IMR-90 (cell line): ENCODE results near the gene KRT3. TPM values are rescaled to one million over a fixed set of nuclear protein-coding genes. Genes with fewer than 3 reads are reported as not detected.

Source experiments
- ATAC-seq: fragments of 200-7000 bp; cut with Tn5 transposase; 2 replicates; pipeline ENCODE4 v1.9.1; 2020; ENCODE audit warnings: low read depth, mild to moderate bottlenecking, moderate library complexity
- BruUV-seq: library from RNA; stranded (reverse); fragments of 400-500 nt; replicated peaks from 2 replicates; lab custom pipeline; 2021; lab: Mats Ljungman, UMichigan
- CTCF ChIA-PET: fragments of 300-600 bp; formaldehyde crosslinking; extraction: SDS; loops from one replicate; lab custom pipeline; 2021; ENCODE audit warnings: antibody characterized with exemption; lab: Yijun Ruan, JAX
- POLR2A ChIA-PET: fragments of 300-600 bp; sonication (Branson Sonifier 250); formaldehyde crosslinking; loops from one replicate; lab custom pipeline; 2022; ENCODE audit warnings: antibody characterized with exemption; ENCODE audit not compliant: unreplicated experiment; lab: Charles Lee
- DNase-seq: peaks from one replicate; pipeline ENCODE4 v3.0.0; 2013
- H2AFZ ChIP-seq: replicated peaks from 2 replicates; pipeline ENCODE3; 2013; ENCODE audit warnings: low read length, mild to moderate bottlenecking; ENCODE audit not compliant: poor library complexity
- H2AK5ac ChIP-seq: 2 replicates; pipeline ENCODE4 v1.6.1; 2013; ENCODE audit warnings: low read depth, low read length, inconsistent platforms
- H2AK9ac ChIP-seq: replicated peaks from 2 replicates; pipeline ENCODE3; 2013; ENCODE audit warnings: mild to moderate bottlenecking, low read depth, low read length, moderate library complexity; ENCODE audit not compliant: poor library complexity
- H2BK120ac ChIP-seq: 2 replicates; pipeline ENCODE4 v1.6.1; 2013; ENCODE audit warnings: low read depth, low read length, inconsistent platforms
- H2BK15ac ChIP-seq: 3 replicates; pipeline ENCODE4 v1.6.1; 2013; ENCODE audit warnings: low read depth, low read length, inconsistent platforms
- H2BK20ac ChIP-seq: 2 replicates; pipeline ENCODE4 v1.6.1; 2013; ENCODE audit warnings: low read depth, mild to moderate bottlenecking, inconsistent platforms, low read length, moderate library complexity
- H2BK5ac ChIP-seq: 2 replicates; pipeline ENCODE4 v1.6.1; 2013; ENCODE audit warnings: mild to moderate bottlenecking, low read depth, low read length, inconsistent platforms; ENCODE audit not compliant: poor library complexity, severe bottlenecking
- H3K14ac ChIP-seq: replicated peaks from 2 replicates; pipeline ENCODE4 v1.6.1; 2013; ENCODE audit warnings: low read depth, low read length, inconsistent platforms
- H3K18ac ChIP-seq: 2 replicates; pipeline ENCODE4 v1.6.1; 2013; ENCODE audit warnings: low read depth, low read length, control low read depth
- H3K23ac ChIP-seq: 2 replicates; pipeline ENCODE4 v1.6.1; 2013; ENCODE audit warnings: low read depth, low read length, inconsistent platforms
- H3K27ac ChIP-seq: 2 replicates; pipeline ENCODE4 v1.5.1; 2013; ENCODE audit warnings: mild to moderate bottlenecking, control low read depth, low read length; ENCODE audit not compliant: insufficient read depth
- H3K27me3 ChIP-seq: 2 replicates; pipeline ENCODE4 v1.6.1; 2013; ENCODE audit warnings: low read length; ENCODE audit not compliant: control insufficient read depth, insufficient read depth
- H3K36me3 ChIP-seq: 2 replicates; pipeline ENCODE4 v1.6.1; 2013; ENCODE audit warnings: low read length, mixed read lengths; ENCODE audit not compliant: control insufficient read depth, insufficient read depth
- H3K4ac ChIP-seq: 2 replicates; pipeline ENCODE4 v1.6.1; 2013; ENCODE audit warnings: low read depth, low read length, inconsistent platforms
- H3K4me1 ChIP-seq: 2 replicates; pipeline ENCODE4 v1.6.1; 2013; ENCODE audit warnings: low read length, mixed read lengths; ENCODE audit not compliant: control insufficient read depth, insufficient read depth
- H3K4me2 ChIP-seq: 2 replicates; pipeline ENCODE4 v1.6.1; 2013; ENCODE audit warnings: low read depth, mild to moderate bottlenecking, control low read depth, low read length, moderate library complexity
- H3K4me3 ChIP-seq: 2 replicates; pipeline ENCODE4 v1.5.1; 2013; ENCODE audit warnings: low read depth, mild to moderate bottlenecking, control low read depth, low read length, moderate library complexity; ENCODE audit not compliant: insufficient read depth
- H3K56ac ChIP-seq: 2 replicates; pipeline ENCODE4 v1.6.1; 2013; ENCODE audit warnings: low read length, inconsistent platforms; ENCODE audit not compliant: insufficient read depth; ENCODE audit errors: extremely low read depth
- H3K79me1 ChIP-seq, 2 experiments: 2 replicates each; pipeline ENCODE4 v1.6.1; 2013; ENCODE audit warnings: low read length in 2 of 2, inconsistent platforms in 1 of 2, low read depth in 1 of 2
- H3K9ac ChIP-seq: 2 replicates; pipeline ENCODE4 v1.6.1; 2013; ENCODE audit warnings: low read depth, low read length, control low read depth
- H3K9me1 ChIP-seq: 2 replicates; pipeline ENCODE4 v1.6.1; 2013; ENCODE audit warnings: low read length, inconsistent platforms; ENCODE audit not compliant: insufficient read depth
- H3K9me3 ChIP-seq: 2 replicates; pipeline ENCODE4 v1.6.1; 2013; ENCODE audit warnings: low read length; ENCODE audit not compliant: control insufficient read depth, insufficient read depth
- H4K20me1 ChIP-seq: 2 replicates; pipeline ENCODE4 v1.6.1; 2013; ENCODE audit warnings: low read length, inconsistent platforms; ENCODE audit not compliant: insufficient read depth
- H4K5ac ChIP-seq: 2 replicates; pipeline ENCODE4 v1.6.1; 2013; ENCODE audit warnings: mild to moderate bottlenecking, low read depth, low read length, control low read depth
- H4K8ac ChIP-seq, 2 experiments: 2 replicates each; pipeline ENCODE4 v1.6.1; 2013; ENCODE audit warnings: low read depth in 2 of 2, low read length in 2 of 2, control low read depth in 1 of 2, inconsistent platforms in 1 of 2
- H4K91ac ChIP-seq: 2 replicates; pipeline ENCODE4 v1.6.1; 2013; ENCODE audit warnings: low read depth, low read length, inconsistent platforms; ENCODE audit not compliant: insufficient read depth
- BHLHE40 ChIP-seq: fragments of 150-350 bp; IDR thresholded peaks from 2 replicates; pipeline ENCODE4 v1.6.1; 2016; ENCODE audit warnings: mild to moderate bottlenecking, low read depth, low read length
- CEBPB ChIP-seq: IDR thresholded peaks from 2 replicates; pipeline ENCODE4 v1.6.1; 2012; ENCODE audit warnings: low read depth, low read length, improper control_type of control experiment
- CHD1 ChIP-seq: IDR thresholded peaks from 2 replicates; pipeline ENCODE4 v1.6.1; 2012; ENCODE audit warnings: low read depth, low read length, improper control_type of control experiment
- FOS ChIP-seq: fragments of 150-350 bp; IDR thresholded peaks from 2 replicates; pipeline ENCODE4 v1.6.1; 2016; ENCODE audit warnings: low read depth, low read length
- MAFK ChIP-seq: IDR thresholded peaks from 2 replicates; pipeline ENCODE4 v1.6.1; 2012; ENCODE audit warnings: low read depth, low read length, improper control_type of control experiment
- MAZ ChIP-seq: IDR thresholded peaks from 2 replicates; pipeline ENCODE4 v1.6.1; 2012; ENCODE audit warnings: low read depth, mild to moderate bottlenecking, low read length, improper control_type of control experiment, moderate library complexity, borderline replicate concordance
- MXI1 ChIP-seq: IDR thresholded peaks from 2 replicates; pipeline ENCODE4 v1.6.1; 2012; ENCODE audit warnings: low read depth, mild to moderate bottlenecking, low read length, moderate library complexity, borderline replicate concordance
- NFE2L2 ChIP-seq: fragments of 150-350 bp; IDR thresholded peaks from 2 replicates; pipeline ENCODE4 v1.6.1; 2016; ENCODE audit warnings: low read depth, mild to moderate bottlenecking, low read length
- POLR2A ChIP-seq: IDR thresholded peaks from 2 replicates; pipeline ENCODE4 v1.6.1; 2012; ENCODE audit warnings: mild to moderate bottlenecking, low read depth, low read length
- RAD21 ChIP-seq: IDR thresholded peaks from 2 replicates; pipeline ENCODE4 v1.6.1; 2012; ENCODE audit warnings: low read length, improper control_type of control experiment
- RCOR1 ChIP-seq: IDR thresholded peaks from 2 replicates; pipeline ENCODE4 v1.6.1; 2012; ENCODE audit warnings: mild to moderate bottlenecking, low read length, improper control_type of control experiment; ENCODE audit not compliant: insufficient replicate concordance
- RFX5 ChIP-seq: IDR thresholded peaks from 2 replicates; pipeline ENCODE4 v1.8.0; 2012; ENCODE audit warnings: low read depth, mild to moderate bottlenecking, low read length, moderate library complexity
- SMC3 ChIP-seq: fragments of 150-350 bp; IDR thresholded peaks from 2 replicates; pipeline ENCODE4 v1.6.1; 2016; ENCODE audit warnings: low read depth, mild to moderate bottlenecking, antibody characterized with exemption, low read length, moderate library complexity
- WGBS, 2 experiments: methylation state at CpG; one replicate each; pipeline versions ENCODE4 v1.1.5 to v1.1.7; 2013; ENCODE audit warnings: missing lambda C conversion rate in 2 of 2; ENCODE audit not compliant: insufficient read length in 1 of 2; ENCODE audit errors: extremely low coverage in 2 of 2; 5-methylcytosine and 5-hydroxymethylcytosine counted together
- dilution Hi-C: fragments of 300-500 bp; cut with HindIII; formaldehyde crosslinking; loops from one replicate; pipeline ENCODE4 v1.14.3; 2018; ENCODE audit warnings: low sequenced_read_pairs; ENCODE audit not compliant: unreplicated experiment
- in situ Hi-C: fragments of 300-500 bp; cut with MboI; formaldehyde crosslinking; loops from 3 replicates; pipeline ENCODE4 v1.14.3; 2019; ENCODE audit warnings: low sequenced_read_pairs, inconsistent platforms, mixed read lengths
- intact Hi-C: fragments of 100-400 bp; cut with micrococcal nuclease; formaldehyde crosslinking; loops from 2 replicates; pipeline ENCODE4 v1.10.0; 2022
- polyA plus RNA-seq, 3 experiments: library from polyadenylated mRNA; depleted of rRNA; stranded (reverse); fragments of >200 nt; gene quantifications; 2 replicates each; pipeline ENCODE4 v1.2.3, GENCODE V29; 2012; ENCODE audit warnings: low replicate concordance in 1 of 3
- total RNA-seq: library from RNA; depleted of rRNA; stranded (reverse); fragments of >200 nt; gene quantifications from 2 replicates; pipeline ENCODE4 v1.2.3, GENCODE V29; 2012
- TF ChIP-seq, protein P1 (sequence below): fragments of 150-350 bp; IDR thresholded peaks from 2 replicates; pipeline ENCODE4 v1.6.1; 2016; ENCODE audit warnings: low read depth, mild to moderate bottlenecking, low read length, moderate library complexity, borderline replicate concordance
- TF ChIP-seq, protein P2 (sequence below): fragments of 150-350 bp; IDR thresholded peaks from 2 replicates; pipeline ENCODE4 v1.6.1; 2017; ENCODE audit warnings: mild to moderate bottlenecking, antibody characterized with exemption, low read length, low read depth

The KRT3 gene
- total and polyA plus RNA-seq, 2 of the 4 experiments (the other 2 are of a cell fraction) = not detected

DNA sequence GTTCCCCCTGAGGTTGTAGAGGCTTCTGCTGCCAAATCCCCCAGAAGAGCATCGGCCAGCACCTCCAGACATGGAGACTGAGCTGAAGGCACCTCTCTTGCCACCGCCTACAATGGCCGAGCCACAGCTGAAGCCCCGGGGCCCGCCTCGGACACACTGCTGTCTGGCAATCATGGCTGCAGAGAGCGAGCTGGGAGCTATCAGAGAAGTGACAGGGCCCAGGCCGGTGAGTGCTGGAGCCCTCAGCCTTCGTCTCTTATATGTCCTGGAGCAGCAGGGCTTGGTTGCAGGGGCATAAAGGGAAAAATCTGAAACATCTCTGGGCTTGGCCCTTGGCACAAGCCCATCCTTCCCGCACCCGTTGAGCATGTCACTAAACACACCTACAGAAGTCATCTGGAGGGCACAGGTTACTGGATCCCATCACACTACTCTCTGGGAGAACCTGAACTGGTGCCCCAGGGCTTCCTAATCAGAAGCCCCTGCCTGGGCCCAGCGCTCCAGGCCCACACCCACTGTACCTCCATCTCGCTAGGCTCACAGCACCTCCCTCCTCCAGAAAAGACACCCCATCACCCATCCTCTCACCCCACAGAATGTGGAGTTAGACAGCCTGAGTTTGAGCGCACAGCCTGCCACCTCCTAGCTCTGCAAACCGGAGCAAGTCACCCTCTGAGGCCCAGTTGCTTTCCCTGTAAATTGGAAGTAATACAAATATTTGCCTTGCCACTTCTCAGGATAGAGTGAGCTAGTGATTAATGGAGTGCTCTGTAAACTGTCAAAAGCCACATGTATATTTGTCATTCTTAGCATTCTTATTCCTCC lies 18.2 kb upstream of the KRT3 start, which contains the start of gene KRT4 (continued):
- TF ChIP-seq RFX5 = no peak

DNA sequence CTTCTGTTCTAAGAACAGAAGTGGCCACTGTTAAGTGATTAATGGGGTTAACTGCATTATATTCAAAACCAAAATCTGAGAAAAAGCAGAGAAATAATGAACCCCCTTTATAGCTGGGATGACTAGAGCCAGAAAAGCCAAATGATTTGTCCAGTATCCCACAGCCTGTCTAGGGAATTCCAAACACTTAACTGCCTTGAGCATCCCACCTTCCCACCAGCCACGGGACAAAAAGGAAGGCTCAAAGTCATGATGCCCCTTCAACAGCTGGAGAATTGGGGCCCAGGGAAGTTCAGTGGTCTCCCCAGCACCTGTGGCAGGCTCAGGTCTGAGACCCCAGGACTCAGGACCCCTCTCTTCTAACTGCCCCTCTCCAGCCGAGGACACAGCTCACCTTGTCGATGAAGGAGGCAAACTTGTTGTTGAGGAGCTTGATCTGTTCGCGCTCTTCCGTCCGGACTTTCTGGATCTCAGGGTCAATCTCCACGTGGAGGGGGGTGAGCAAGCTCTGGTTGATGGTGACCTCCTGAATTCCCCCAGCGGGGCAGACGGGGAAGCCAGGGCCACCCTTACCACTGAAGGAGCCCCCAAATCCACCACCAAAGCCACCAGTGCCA lies 17.4 kb upstream of the KRT3 start:
- Histone ChIP-seq H3K4ac (peak overlapping the region; percentile 3; the same call in 1 of the 2 replicates), H3K56ac (no peak overlapping the region), H3K4me1 (peaks cover 6% of the 10 kb centered on the region), H3K79me1 (no peaks in the 10 kb centered on the region), H4K5ac (no peak overlapping the region), H2AFZ (no peak overlapping the region), H2BK120ac (no peak overlapping the region), H2AK5ac (no peak overlapping the region), H3K9ac (no peak overlapping the region), H3K36me3 (no peaks in the 10 kb centered on the region), H4K8ac (no peak overlapping the region), H3K27ac (no peak overlapping the region), H4K20me1 (no peaks in the 10 kb centered on the region), H2BK20ac (no peak overlapping the region), H3K18ac (no peak overlapping the region), H2BK5ac (no peak overlapping the region), H3K14ac (no peak overlapping the region), H3K9me1 (no peaks in the 10 kb centered on the region), H3K9me3 (no peaks in the 10 kb centered on the region), H3K4me3 (no peak overlapping the region), H2BK15ac (no peak overlapping the region), H3K4me2 (no peak overlapping the region), H2AK9ac (no peak overlapping the region), H3K27me3 (peaks cover 41% of the 10 kb centered on the region), H3K23ac (no peak overlapping the region), H4K91ac (no peak overlapping the region)
- BruUV-seq = no TSS peak
- intact Hi-C loops = no loop called here
- 100% methylated on average over 5 of the region's 10 CpGs; no CpG with 5 or more reads in 1 of the 2 experiments for WGBS, 2 experiments
- in situ Hi-C loops = no loop called here
- CTCF ChIA-PET = no interaction called here
- no peak for DNase-seq
- ATAC-seq = no peak
- POLR2A ChIA-PET = no interaction called here
- dilution Hi-C loops = no loop called here
- TF ChIP-seq MAZ = no peak
- TF ChIP-seq FOS = no peak
- no peak for TF ChIP-seq RCOR1
- TF ChIP-seq, protein P1, sequence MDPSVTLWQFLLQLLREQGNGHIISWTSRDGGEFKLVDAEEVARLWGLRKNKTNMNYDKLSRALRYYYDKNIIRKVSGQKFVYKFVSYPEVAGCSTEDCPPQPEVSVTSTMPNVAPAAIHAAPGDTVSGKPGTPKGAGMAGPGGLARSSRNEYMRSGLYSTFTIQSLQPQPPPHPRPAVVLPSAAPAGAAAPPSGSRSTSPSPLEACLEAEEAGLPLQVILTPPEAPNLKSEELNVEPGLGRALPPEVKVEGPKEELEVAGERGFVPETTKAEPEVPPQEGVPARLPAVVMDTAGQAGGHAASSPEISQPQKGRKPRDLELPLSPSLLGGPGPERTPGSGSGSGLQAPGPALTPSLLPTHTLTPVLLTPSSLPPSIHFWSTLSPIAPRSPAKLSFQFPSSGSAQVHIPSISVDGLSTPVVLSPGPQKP = no peak
- TF ChIP-seq RAD21 = no peak
- no peak for TF ChIP-seq NFE2L2
- no peak for TF ChIP-seq CHD1
- no peak for TF ChIP-seq BHLHE40
- TF ChIP-seq MAFK = no peak
- TF ChIP-seq MXI1 = no peak
- TF ChIP-seq RFX5 = no peak
- no peak for TF ChIP-seq SMC3
- TF ChIP-seq POLR2A = no peak
- no peak for TF ChIP-seq CEBPB
- TF ChIP-seq, protein P2, sequence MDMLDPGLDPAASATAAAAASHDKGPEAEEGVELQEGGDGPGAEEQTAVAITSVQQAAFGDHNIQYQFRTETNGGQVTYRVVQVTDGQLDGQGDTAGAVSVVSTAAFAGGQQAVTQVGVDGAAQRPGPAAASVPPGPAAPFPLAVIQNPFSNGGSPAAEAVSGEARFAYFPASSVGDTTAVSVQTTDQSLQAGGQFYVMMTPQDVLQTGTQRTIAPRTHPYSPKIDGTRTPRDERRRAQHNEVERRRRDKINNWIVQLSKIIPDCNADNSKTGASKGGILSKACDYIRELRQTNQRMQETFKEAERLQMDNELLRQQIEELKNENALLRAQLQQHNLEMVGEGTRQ = no peak
